22Rv1 (cell line): ENCODE measurements around the gene C20orf96.

Source experiments
- ZFX ChIP-seq: fragments of 450-650 bp; IDR thresholded peaks from 2 replicates; pipeline ENCODE4 v1.6.1; 2017; ENCODE audit warnings: antibody characterized with exemption, borderline replicate concordance
- TF ChIP-seq, protein P1 (sequence below): fragments of 450-650 bp; IDR thresholded peaks from 2 replicates; pipeline ENCODE4 v1.5.1; 2017; ENCODE audit warnings: mild to moderate bottlenecking

DNA sequence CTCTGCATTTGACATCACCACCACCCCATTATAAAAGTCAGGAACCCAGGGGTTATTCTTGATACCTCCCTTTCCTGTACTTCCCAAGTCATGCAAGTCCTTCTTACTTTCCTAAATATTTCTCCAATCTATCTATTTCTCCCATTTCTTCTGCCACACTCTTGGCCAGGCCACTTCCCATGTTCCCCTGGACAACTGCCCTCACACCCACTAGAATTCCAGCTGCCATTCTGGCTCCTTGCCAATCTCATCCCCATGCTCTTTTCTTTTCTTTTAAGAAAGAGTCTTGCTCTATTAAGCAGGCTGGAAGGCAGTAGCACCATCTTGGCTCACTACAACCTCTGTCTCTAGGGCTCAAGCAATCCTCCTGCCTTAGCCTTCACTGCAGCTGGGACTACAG is 17.8 kb downstream of the C20orf96 start:
- TF ChIP-seq, protein P1, sequence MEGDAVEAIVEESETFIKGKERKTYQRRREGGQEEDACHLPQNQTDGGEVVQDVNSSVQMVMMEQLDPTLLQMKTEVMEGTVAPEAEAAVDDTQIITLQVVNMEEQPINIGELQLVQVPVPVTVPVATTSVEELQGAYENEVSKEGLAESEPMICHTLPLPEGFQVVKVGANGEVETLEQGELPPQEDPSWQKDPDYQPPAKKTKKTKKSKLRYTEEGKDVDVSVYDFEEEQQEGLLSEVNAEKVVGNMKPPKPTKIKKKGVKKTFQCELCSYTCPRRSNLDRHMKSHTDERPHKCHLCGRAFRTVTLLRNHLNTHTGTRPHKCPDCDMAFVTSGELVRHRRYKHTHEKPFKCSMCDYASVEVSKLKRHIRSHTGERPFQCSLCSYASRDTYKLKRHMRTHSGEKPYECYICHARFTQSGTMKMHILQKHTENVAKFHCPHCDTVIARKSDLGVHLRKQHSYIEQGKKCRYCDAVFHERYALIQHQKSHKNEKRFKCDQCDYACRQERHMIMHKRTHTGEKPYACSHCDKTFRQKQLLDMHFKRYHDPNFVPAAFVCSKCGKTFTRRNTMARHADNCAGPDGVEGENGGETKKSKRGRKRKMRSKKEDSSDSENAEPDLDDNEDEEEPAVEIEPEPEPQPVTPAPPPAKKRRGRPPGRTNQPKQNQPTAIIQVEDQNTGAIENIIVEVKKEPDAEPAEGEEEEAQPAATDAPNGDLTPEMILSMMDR = no peak
- TF ChIP-seq ZFX = no peak
